K562 (cell line): ENCODE data around the gene SNRPA. TPM values are rescaled to one million over a fixed set of nuclear protein-coding genes. Genes with fewer than 3 reads are reported as not detected.

Experiments used
- ARID3A ChIP-seq: IDR thresholded peaks from 2 replicates; pipeline ENCODE4 v1.6.1; 2012; ENCODE audit warnings: low read depth, low read length, improper control_type of control experiment, borderline replicate concordance
- BMI1 ChIP-seq: fragments of 150-350 bp; IDR thresholded peaks from 2 replicates; pipeline ENCODE4 v1.6.1; 2014; ENCODE audit warnings: low read length
- CBFA2T2 ChIP-seq: fragments of 450-650 bp; conservative IDR thresholded peaks from 2 replicates; pipeline ENCODE4 v1.6.1; 2017; ENCODE audit warnings: mild to moderate bottlenecking
- CBFB ChIP-seq: sonication (generic); formaldehyde crosslinking; IDR thresholded peaks from 2 replicates; pipeline ENCODE4 v1.4.0; 2020; ENCODE audit warnings: mild to moderate bottlenecking, missing genetic modification reagents
- CBX1 ChIP-seq: sonication (generic); IDR thresholded peaks from 2 replicates; pipeline ENCODE4 v1.6.1; 2016; ENCODE audit warnings: antibody characterized with exemption, low read depth, mild to moderate bottlenecking
- COPS2 ChIP-seq: fragments of 450-650 bp; conservative IDR thresholded peaks from 2 replicates; pipeline ENCODE4 v1.6.1; 2016; ENCODE audit warnings: mild to moderate bottlenecking, moderate library complexity
- CREM ChIP-seq: IDR thresholded peaks from 2 replicates; pipeline ENCODE4 v1.6.1; 2014; ENCODE audit warnings: antibody characterized with exemption, low read depth
- CXXC5 ChIP-seq: fragments of 250-450 bp; sonication (Bioruptor Pico); IDR thresholded peaks from 2 replicates; pipeline ENCODE4 v1.8.0; 2022; ENCODE audit warnings: inconsistent platforms, mild to moderate bottlenecking, moderate library complexity
- EGR1 ChIP-seq: fragments of 450-650 bp; conservative IDR thresholded peaks from 2 replicates; pipeline ENCODE4 v1.6.1; 2017; ENCODE audit warnings: mild to moderate bottlenecking
- EZH2 ChIP-seq: IDR thresholded peaks from 2 replicates; pipeline ENCODE4 v1.6.1; 2012; ENCODE audit warnings: low read depth, mild to moderate bottlenecking, inconsistent platforms, low read length, borderline replicate concordance
- HMG20A ChIP-seq: fragments of 450-650 bp; formaldehyde crosslinking; conservative IDR thresholded peaks from 2 replicates; pipeline ENCODE4 v1.4.0; 2020; ENCODE audit warnings: mild to moderate bottlenecking, mixed read lengths
- KDM5B ChIP-seq: fragments of 200-600 bp; sonication (generic); IDR thresholded peaks from 2 replicates; pipeline ENCODE4 v1.6.1; 2012; ENCODE audit warnings: low read depth, mild to moderate bottlenecking, moderate library complexity, low read length, control low read depth, inconsistent platforms; ENCODE audit not compliant: insufficient replicate concordance
- KLF16 ChIP-seq: IDR thresholded peaks from 2 replicates; pipeline ENCODE4 v1.6.1; 2016; ENCODE audit warnings: antibody characterized with exemption
- MBD2 ChIP-seq: sonication (generic); IDR thresholded peaks from 2 replicates; pipeline ENCODE4 v1.6.1; 2016; ENCODE audit warnings: low read depth, borderline replicate concordance
- MTF1 ChIP-seq: fragments of 250-450 bp; sonication (Bioruptor Pico); IDR thresholded peaks from 2 replicates; pipeline ENCODE4 v1.9.0; 2021; ENCODE audit warnings: moderate library complexity, mild to moderate bottlenecking, inconsistent platforms, borderline replicate concordance
- PHB ChIP-seq: fragments of 250-450 bp; sonication (Bioruptor Pico); IDR thresholded peaks from 2 replicates; pipeline ENCODE4 v1.5.0; 2021
- PTRF ChIP-seq: fragments of 450-650 bp; IDR thresholded peaks from 2 replicates; pipeline ENCODE4 v1.6.1; 2016; ENCODE audit warnings: mild to moderate bottlenecking, missing genetic modification characterization, missing compliant biosample characterization
- SRSF7 ChIP-seq: fragments of 200-400 bp; formaldehyde crosslinking; optimal IDR thresholded peaks from 2 replicates; pipeline ENCODE3; 2017; ENCODE audit warnings: mild to moderate bottlenecking, low read depth, low read length
- TFAP4 ChIP-seq: sonication (generic); formaldehyde crosslinking; IDR thresholded peaks from 2 replicates; pipeline ENCODE4 v1.8.0; 2022; ENCODE audit warnings: missing genetic modification reagents, mild to moderate bottlenecking, moderate library complexity, borderline replicate concordance
- ZBTB9 ChIP-seq: fragments of 450-650 bp; formaldehyde crosslinking; IDR thresholded peaks from 2 replicates; pipeline ENCODE4 v1.4.0; 2020; ENCODE audit warnings: mild to moderate bottlenecking, moderate library complexity
- ZEB2 ChIP-seq: fragments of 450-650 bp; IDR thresholded peaks from 2 replicates; pipeline ENCODE4 v1.6.1; 2016
- ZKSCAN8 ChIP-seq: fragments of 200-800 bp; sonication (Bioruptor generic); IDR thresholded peaks from 2 replicates; pipeline ENCODE4 v1.6.1; 2016; ENCODE audit warnings: missing genetic modification characterization, missing compliant biosample characterization
- ZNF121 ChIP-seq: sonication (generic); formaldehyde crosslinking; conservative IDR thresholded peaks from 2 replicates; pipeline ENCODE4 v1.8.0; 2022; ENCODE audit warnings: missing genetic modification reagents
- ZNF740 ChIP-seq, 3 experiments: fragments of 200-800 bp in 1 of 3; sonication (Bioruptor generic) in 1 of 3; sonication (generic) in 1 of 3; formaldehyde crosslinking in 1 of 3; IDR thresholded peaks; 2 replicates each; pipeline versions ENCODE4 v1.6.1 to v1.8.0; 2016 to 2022; ENCODE audit warnings: mild to moderate bottlenecking in 2 of 3, missing compliant biosample characterization in 2 of 3, missing genetic modification characterization in 2 of 3, missing genetic modification reagents in 1 of 3
- ZNF780A ChIP-seq: fragments of 250-450 bp; sonication (Bioruptor Pico); IDR thresholded peaks from 2 replicates; pipeline ENCODE4 v1.5.0; 2021; ENCODE audit warnings: mild to moderate bottlenecking
- polyA plus RNA-seq, 8 experiments: library from polyadenylated mRNA; depleted of rRNA in 4 of 8; stranded (reverse) in 5 of 8; unstranded in 3 of 8; fragments of >200 nt; fragmentation: Nextera tagmentation in 2 of 8; fragmentation: Illumina TruSeq in 1 of 8; extraction: Ambion mirVana in 2 of 8; extraction: Trizol in 1 of 8; gene quantifications; 2 replicates each; pipeline versions ENCODE4 v1.2.1 to v1.2.3, GENCODE V29; 2011 to 2014; ENCODE audit warnings: inconsistent platforms in 1 of 8, missing spikeins in 1 of 8
- total RNA-seq, 7 experiments: library from RNA; depleted of rRNA in 6 of 7; stranded (reverse); fragments of >200 nt in 6 of 7; fragmentation: Illumina TruSeq in 2 of 7; extraction: Trizol in 2 of 7; gene quantifications; 2 replicates each; pipeline versions ENCODE4 v1.2.1 to v1.2.3, GENCODE V29; 2011 to 2021; ENCODE audit warnings: low replicate concordance in 1 of 7

The SNRPA gene
- total and polyA plus RNA-seq, 9 of the 15 experiments (the other 6 are each of a cell fraction or from before 2014, with no cell fraction given) = 16.3 to 311 (median 193) TPM

GRCh38 chr19:40799558-40800338 lies 48.7 kb downstream of the SNRPA start (continued):
- TF ChIP-seq ZBTB9 (CRISPR knock-in tag) (no peak), PHB (CRISPR knock-in tag) (no peak), CREM (no peak), KLF16 (no peak), SRSF7 (no peak), TFAP4 (peak; percentile 40; the same call in 1 of the 2 replicates), MTF1 (no peak), ZNF121 (no peak), CXXC5 (CRISPR knock-in tag) (no peak), BMI1 (no peak), HMG20A (CRISPR knock-in tag) (no peak), ZNF780A (no peak), ZKSCAN8 (CRISPR knock-in tag) (no peak), CBX1 (0 out of 2 replicates have a peak, but pooled peaks have one; percentile 29), ZNF740 (CRISPR knock-in tag; IDR thresholded peaks at IDR 0.05) (no peak), ZNF740 (tag; IDR thresholded peaks at IDR 0.05) (no peak), EGR1 (peak; percentile 88), PTRF (tag) (no peak), MBD2 (0 out of 2 replicates have a peak, but pooled peaks have one; percentile 20), KDM5B (no peak), COPS2 (no peak), ZEB2 (no peak), CBFB (CRISPR knock-in tag) (no peak), CBFA2T2 (no peak), ARID3A (no peak), EZH2 (no peak)
